Measurements from ENCODE around the gene DHX8.
"Not testable (repeated sequence)": the region's sequence is repeated elsewhere in the genome, so short reads cannot be mapped to it uniquely, and the experiment has no call there.

DNA sequence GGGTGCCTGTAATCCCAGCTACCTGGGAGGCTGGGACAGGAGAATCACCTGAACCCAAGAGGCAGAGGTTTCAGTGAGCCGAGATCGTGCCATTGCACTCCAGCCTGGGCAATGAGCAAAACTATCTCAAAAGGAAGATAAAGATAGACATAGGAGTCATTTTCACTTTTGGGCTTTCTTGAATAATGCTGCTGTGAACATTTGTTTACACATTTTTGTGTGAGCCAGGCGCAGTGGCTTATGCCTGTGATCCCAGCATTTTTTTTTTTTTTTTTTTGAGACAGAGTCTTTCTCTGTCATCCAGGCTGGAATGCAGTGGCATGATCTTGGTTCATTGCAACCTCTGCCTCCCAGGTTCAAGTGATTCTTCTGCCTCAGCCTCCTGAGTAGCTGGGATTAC is 27.4 kb downstream of the DHX8 start:
- not testable (repeated sequence) for TF ChIP-seq EZH2 (IDR thresholded peaks at IDR 0.05; ENCODE audit: low read length, unreplicated experiment); EZH2phosphoT487 (IDR thresholded peaks at IDR 0.05; ENCODE audit: borderline replicate concordance, low read length)
- TF ChIP-seq, protein P1, sequence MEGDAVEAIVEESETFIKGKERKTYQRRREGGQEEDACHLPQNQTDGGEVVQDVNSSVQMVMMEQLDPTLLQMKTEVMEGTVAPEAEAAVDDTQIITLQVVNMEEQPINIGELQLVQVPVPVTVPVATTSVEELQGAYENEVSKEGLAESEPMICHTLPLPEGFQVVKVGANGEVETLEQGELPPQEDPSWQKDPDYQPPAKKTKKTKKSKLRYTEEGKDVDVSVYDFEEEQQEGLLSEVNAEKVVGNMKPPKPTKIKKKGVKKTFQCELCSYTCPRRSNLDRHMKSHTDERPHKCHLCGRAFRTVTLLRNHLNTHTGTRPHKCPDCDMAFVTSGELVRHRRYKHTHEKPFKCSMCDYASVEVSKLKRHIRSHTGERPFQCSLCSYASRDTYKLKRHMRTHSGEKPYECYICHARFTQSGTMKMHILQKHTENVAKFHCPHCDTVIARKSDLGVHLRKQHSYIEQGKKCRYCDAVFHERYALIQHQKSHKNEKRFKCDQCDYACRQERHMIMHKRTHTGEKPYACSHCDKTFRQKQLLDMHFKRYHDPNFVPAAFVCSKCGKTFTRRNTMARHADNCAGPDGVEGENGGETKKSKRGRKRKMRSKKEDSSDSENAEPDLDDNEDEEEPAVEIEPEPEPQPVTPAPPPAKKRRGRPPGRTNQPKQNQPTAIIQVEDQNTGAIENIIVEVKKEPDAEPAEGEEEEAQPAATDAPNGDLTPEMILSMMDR (conservative IDR thresholded peaks at IDR 0.05; ENCODE audit: low read depth, low read length) = not testable (repeated sequence)
